Renal cortex interstitium (tissue), 11 donors: ENCODE results near the gene CDH12. TPM values are rescaled to one million over a fixed set of nuclear protein-coding genes. Genes with fewer than 3 reads are reported as not detected.

ENCODE experiments used
- DNase-seq, 11 donors: peaks; one replicate each; pipeline ENCODE4 v3.0.0-alpha.2; 2013; ENCODE audit warnings: low read depth in 9 of 11, low spot score in 4 of 11; ENCODE audit errors: extremely low read depth in 1 of 11
- polyA plus RNA-seq, 3 donors: library from polyadenylated mRNA; unstranded; fragments of 120-200 nt; gene quantifications; one replicate each; pipeline ENCODE4 v1.2.1, GENCODE V29; 2013; ENCODE audit not compliant: insufficient read length in 3 of 3

The CDH12 gene
- polyA plus RNA-seq, 3 donors: 6.1 to 8.0 (median 6.4) TPM

DNA sequence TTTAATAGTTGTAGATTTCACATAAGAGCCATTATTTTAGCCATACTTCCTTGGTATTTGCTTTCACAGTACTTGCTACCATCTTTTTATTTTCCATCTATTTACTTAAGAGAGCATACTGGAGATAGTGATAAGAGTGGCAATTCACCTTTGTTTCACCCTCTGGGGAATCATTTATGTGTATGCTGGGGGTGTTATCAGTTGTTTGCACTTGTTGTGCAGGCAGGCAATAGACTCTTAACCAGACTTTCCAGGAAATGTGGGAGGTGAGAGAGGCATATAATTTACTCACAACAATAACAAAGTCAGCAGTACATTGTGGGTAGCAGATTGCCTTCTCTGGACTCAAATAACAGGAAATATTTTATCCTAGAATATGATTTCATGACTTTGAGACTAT lies 1018.3 kb downstream of the CDH12 start:
- DNase-seq: no peak

GRCh38 chr5:21831145-21831787 lies 1021.9 kb downstream of the CDH12 start:
- DNase-seq: no peak

DNA sequence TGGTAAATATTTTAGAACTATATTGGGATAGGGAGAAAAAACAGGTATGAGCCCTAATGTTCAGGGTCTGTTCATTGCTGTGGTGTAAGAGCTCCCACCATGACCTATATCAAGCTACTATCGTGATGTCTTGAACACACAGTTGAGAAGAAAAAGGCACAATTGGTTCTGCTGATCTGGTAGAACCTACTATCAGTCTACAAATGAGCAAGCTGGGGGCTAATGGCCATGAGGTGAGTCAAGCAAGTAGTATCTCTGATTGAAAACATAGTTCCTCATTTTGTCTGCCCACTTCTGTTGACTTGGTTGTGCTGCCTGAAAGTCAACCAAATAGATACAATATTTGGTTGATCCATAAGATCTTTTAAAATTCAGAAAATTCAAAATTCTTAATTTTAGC lies 1026.3 kb downstream of the CDH12 start:
- DNase-seq: no peak

GRCh38 chr5:21823588-21823987 lies 1029.6 kb downstream of the CDH12 start:
- DNase-seq: no peak

GRCh38 chr5:21823076-21823574 lies 1030.0 kb downstream of the CDH12 start:
- no peak for DNase-seq

- no peak for DNase-seq
These were observed 1032.6 kb downstream of the CDH12 start for GRCh38 chr5:21820527-21820926.

DNA sequence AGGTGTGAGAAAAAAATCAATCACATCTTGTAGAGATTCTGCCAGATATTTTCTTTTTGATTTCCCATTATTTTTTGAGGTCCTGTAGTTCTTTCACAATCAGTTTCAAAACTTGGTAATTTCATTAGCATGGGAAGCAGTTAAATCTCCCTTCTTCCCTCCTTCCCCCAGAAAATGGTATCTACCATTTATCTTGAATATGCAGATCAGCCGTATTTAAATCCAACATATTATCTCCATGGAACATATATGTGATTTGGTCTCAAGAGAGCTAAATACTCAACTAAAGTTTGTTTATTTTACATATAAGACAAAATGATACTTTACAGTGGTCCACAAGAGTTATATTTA lies 1034.8 kb downstream of the CDH12 start:
- DNase-seq: no peak

GRCh38 chr5:21817668-21818369 lies 1035.3 kb downstream of the CDH12 start:
- peak in 1 of 11 donors; percentile 14 for DNase-seq

GRCh38 chr5:21810737-21811316 lies 1042.3 kb downstream of the CDH12 start:
- DNase-seq: peak in 5 of 11 donors; percentile 2 to 14 (median 3)

GRCh38 chr5:21809611-21810010 lies 1043.5 kb downstream of the CDH12 start:
- DNase-seq: no peak

GRCh38 chr5:21807953-21808352 lies 1045.2 kb downstream of the CDH12 start:
- DNase-seq: no peak

DNA sequence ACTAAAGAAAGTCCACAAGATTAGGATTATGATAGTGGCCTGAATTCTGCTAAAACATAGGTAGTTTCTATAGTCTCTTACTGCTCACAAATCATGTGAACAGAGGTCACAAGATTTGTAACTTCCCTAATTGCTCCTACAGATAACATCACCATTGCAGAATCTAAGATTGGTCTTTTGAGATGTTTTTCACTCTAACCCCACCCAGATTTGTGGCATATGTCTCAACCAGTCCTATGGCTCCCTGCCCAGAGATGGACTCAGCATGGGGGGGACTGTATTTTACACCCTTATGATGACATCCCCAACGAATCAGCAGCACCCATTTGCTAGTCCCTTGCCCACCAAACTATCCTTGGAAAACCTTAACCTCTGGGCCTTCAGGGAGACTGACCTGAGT lies 1046.2 kb downstream of the CDH12 start:
- no peak for DNase-seq

- no peak for DNase-seq
These were observed 1046.9 kb downstream of the CDH12 start for GRCh38 chr5:21806271-21806670.

DNA sequence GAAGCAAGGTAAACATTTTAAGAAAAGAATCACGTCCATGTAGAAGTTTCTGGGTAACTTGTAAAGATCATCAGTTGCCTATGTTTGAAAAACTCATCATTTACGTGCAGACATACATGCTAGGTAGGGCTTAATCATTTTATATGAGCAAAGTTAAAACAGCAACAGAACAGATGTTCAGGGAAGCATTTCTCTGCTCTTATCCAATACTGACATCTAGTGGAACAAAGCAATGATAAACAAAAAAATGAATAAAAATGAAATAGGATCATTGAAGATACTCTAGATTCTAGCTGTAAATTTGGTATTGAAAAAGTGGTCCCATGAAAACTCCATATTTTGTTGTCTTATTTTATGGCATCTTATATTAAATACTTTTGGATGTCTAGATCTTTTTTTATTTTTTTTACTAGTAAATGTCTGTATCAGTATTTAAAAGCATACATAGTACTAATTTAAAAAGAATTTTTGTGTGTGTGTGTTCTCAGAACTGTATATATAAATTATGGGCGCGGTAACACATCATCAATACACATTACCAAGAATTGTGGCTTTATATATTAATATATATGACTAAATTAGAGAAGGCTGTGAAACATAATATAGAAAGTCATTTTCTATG lies 1050.2 kb downstream of the CDH12 start:
- peak in 10 of 11 donors; percentile 9 to 37 (median 26) for DNase-seq

DNA sequence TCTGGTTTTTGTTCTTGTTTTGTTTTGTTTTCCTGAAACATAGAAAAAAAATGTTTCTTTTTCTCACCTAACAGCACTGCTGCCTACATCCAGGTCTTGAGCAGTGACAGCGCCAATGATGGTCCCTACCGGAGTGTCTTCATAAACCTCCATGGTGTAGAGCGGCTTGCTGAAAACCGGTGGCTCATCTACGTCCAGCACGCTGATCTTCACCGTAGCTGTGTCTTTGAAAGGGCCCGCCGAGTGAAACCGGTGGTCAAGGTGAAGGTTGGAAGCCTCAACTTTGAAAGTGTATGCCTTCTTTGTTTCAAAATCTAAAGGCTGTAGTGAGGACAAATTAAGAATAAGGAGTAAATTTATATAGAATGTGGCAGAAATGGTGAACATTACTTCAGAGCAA lies 1051.0 kb downstream of the CDH12 start:
- DNase-seq: no peak

- DNase-seq: no peak
These were observed 1060.4 kb downstream of the CDH12 start for GRCh38 chr5:21792748-21793147.

- no peak for DNase-seq
These were observed 1061.8 kb downstream of the CDH12 start for GRCh38 chr5:21791304-21791703.

DNA sequence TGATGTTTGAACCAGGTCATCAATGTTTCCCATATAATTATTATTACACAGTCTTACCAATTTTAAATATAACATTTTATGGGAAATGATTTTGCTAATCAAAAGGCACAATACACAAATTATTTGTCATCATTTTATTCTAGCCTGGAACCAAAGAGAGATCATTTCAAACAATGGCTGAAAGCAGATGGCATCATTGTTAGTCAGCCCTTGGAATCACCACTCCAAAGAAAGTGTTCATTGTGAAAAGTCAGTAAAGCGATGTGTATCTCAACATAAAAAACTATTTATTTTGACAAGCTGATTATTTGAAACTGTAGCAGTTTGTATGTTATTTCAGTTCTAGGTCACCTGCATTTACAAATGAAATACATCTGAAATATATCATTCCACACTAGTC lies 1068.7 kb downstream of the CDH12 start:
- DNase-seq: no peak

DNA sequence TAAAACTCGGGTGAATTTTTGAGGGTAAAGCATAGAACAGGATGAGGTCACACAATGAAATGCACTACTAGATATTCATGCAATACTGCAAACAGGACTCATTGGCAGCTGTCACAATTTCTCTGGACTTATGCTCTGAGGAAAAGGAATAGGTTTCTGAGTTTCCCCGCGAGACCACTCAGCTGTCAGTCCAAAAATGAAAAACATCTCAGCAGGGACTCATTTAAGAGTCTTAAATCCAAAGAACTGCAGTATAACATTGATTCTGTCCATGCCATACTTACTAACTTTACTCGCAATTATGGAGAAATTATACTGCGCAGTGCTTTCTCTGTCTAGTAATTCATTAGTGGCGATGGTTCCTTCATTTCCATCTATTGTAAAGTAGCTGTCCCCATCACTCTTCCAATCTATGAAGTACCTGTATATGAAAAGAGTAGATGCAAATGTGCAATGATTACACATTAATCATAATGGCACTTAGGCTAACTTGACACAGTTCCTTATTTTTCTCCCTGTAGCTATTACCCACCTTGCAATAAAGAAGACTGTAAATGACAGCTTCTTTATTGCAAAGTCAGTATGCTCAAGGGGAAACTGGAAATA lies 1070.0 kb downstream of the CDH12 start:
- DNase-seq: no peak

DNA sequence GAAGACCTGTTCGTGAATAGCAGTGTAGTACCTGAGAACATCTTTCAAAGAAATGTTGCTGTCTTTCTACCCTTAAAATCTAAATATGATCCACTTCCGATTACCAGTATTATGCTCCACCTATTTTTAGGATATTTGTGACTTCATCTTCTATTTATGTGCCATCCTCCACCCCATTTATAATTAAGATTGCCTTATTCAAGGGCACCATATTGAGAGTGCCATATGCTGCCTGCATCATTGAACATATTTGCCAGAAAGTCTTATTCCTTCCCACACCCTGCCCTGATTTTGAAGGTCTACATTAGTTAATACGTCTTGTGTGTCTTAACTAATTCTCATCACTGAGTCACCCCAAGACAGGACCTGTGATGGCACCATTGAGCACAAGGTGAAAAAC lies 1076.7 kb downstream of the CDH12 start:
- DNase-seq: no peak
